GM19193 (cell line): ENCODE measurements around the gene MICU1.
A peak's percentile ranks its signal among the peaks of the same experiment; 100 is the strongest.

Experiments
- POLR2A ChIP-seq: IDR thresholded peaks from 4 replicates; pipeline ENCODE4 v1.6.1; 2011; ENCODE audit not compliant: insufficient read depth, insufficient read length; ENCODE audit errors: extremely low read depth

MICU1 gene

GRCh38 chr10:72330069-72330426 lies 295.8 kb downstream of the MICU1 start:
- no peak for TF ChIP-seq POLR2A

GRCh38 chr10:72329290-72330068 lies 296.4 kb downstream of the MICU1 start:
- TF ChIP-seq POLR2A, result no peak

- no peak for TF ChIP-seq POLR2A
These were observed 297.1 kb downstream of the MICU1 start for GRCh38 chr10:72328829-72329204.

- no peak for TF ChIP-seq POLR2A
These were observed 297.6 kb downstream of the MICU1 start for GRCh38 chr10:72328045-72328828.

- no peak for TF ChIP-seq POLR2A
These were observed 302.1 kb downstream of the MICU1 start for GRCh38 chr10:72323771-72324191.

GRCh38 chr10:72323108-72323749 lies 302.6 kb downstream of the MICU1 start:
- TF ChIP-seq POLR2A, result no peak

- no peak for TF ChIP-seq POLR2A
These were observed 303.4 kb downstream of the MICU1 start for GRCh38 chr10:72322280-72323058.

- no peak for TF ChIP-seq POLR2A
These were observed 303.9 kb downstream of the MICU1 start for GRCh38 chr10:72322030-72322279.

GRCh38 chr10:72321248-72322029 lies 304.4 kb downstream of the MICU1 start:
- TF ChIP-seq POLR2A, result peak; percentile 30

GRCh38 chr10:72320676-72321247 lies 305.1 kb downstream of the MICU1 start:
- peak; percentile 71 for TF ChIP-seq POLR2A

- peak; percentile 67 for TF ChIP-seq POLR2A
These were observed 306.2 kb downstream of the MICU1 start for GRCh38 chr10:72319416-72320254.

- no peak for TF ChIP-seq POLR2A
These were observed 307.2 kb downstream of the MICU1 start for GRCh38 chr10:72318418-72319262.
